ENCODE data around the gene SRP9. TPM values are rescaled to one million over a fixed set of nuclear protein-coding genes. Genes with fewer than 3 reads are reported as not detected.

The SRP9 gene
- total RNA-seq, 1 donor from 2014 or later, result 232 TPM

DNA sequence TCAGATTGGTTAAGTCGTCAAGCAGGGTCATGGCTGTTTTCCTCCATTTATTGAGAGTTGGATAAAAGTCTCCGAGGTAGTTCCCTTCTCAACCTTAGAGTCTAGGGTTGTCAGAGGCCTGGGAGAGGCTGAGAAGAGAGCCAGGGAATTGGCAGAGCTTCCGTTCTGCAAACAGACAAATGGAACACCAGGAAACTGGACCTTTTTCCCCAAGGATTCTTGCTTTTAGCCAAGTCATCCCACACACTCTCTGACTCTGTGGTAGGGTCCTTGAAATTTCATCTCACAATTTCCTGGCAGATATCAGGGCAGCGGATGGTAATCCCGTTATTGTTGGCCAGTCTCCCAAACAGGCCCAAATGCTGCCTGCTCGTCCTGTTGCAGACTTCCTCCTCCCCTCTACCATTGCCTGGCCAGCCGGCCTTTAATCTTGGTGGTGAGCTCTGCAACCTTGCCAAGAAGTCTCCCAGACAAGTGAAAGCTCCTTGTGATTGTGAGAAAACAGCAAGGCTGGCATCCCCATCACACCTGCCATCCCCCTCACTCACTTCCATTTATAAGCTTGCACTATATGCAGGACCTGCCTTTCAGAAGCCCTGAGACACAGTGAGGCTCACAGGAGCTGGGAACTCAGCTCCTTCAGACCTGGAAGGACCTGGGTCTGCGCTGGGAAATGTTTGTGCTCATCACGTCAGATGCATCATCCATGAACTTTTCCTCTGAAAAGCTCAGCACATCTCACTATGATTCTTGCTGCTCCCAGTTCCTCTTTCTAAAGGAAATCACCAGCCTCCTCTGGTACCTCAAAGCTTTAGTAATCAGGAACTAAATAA lies 13.7 kb upstream of the SRP9 start:
- H3K9me3 Mint-ChIP-seq, result no peaks in the 10 kb centered on the region
- peaks cover 5% of the 10 kb centered on the region for H3K27me3 Mint-ChIP-seq
- DNase-seq, result no peak
- H3K36me3 Mint-ChIP-seq (ENCODE audit: low read depth), result no peaks in the 10 kb centered on the region
- no peaks in the 10 kb centered on the region for H3K4me1 Mint-ChIP-seq
- intact Hi-C loops (cut with micrococcal nuclease), result no loop called here
- H3K27ac Mint-ChIP-seq, result no peak overlapping the region
- H3K4me3 Mint-ChIP-seq, result no peak overlapping the region

- Mint-ChIP-seq H3K36me3 (ENCODE audit: low read depth) (no peaks in the 10 kb centered on the region), H3K27me3 (peaks cover 3% of the 10 kb centered on the region), H3K4me1 (no peaks in the 10 kb centered on the region), H3K27ac (no peak overlapping the region), H3K4me3 (no peak overlapping the region), H3K9me3 (no peaks in the 10 kb centered on the region)
- no peak for DNase-seq
- intact Hi-C loops (cut with micrococcal nuclease), result no loop called here
These were observed 11.5 kb upstream of the SRP9 start for GRCh38 chr1:225765982-225766674.

- intact Hi-C loops (cut with micrococcal nuclease), result no loop called here
- Mint-ChIP-seq H3K27me3 (peaks cover 3% of the 10 kb centered on the region), H3K27ac (no peak overlapping the region), H3K36me3 (ENCODE audit: low read depth) (no peaks in the 10 kb centered on the region), H3K4me3 (no peak overlapping the region), H3K4me1 (no peaks in the 10 kb centered on the region), H3K9me3 (no peaks in the 10 kb centered on the region)
- DNase-seq, result no peak
These were observed 10.5 kb upstream of the SRP9 start for GRCh38 chr1:225766967-225767633.

DNA sequence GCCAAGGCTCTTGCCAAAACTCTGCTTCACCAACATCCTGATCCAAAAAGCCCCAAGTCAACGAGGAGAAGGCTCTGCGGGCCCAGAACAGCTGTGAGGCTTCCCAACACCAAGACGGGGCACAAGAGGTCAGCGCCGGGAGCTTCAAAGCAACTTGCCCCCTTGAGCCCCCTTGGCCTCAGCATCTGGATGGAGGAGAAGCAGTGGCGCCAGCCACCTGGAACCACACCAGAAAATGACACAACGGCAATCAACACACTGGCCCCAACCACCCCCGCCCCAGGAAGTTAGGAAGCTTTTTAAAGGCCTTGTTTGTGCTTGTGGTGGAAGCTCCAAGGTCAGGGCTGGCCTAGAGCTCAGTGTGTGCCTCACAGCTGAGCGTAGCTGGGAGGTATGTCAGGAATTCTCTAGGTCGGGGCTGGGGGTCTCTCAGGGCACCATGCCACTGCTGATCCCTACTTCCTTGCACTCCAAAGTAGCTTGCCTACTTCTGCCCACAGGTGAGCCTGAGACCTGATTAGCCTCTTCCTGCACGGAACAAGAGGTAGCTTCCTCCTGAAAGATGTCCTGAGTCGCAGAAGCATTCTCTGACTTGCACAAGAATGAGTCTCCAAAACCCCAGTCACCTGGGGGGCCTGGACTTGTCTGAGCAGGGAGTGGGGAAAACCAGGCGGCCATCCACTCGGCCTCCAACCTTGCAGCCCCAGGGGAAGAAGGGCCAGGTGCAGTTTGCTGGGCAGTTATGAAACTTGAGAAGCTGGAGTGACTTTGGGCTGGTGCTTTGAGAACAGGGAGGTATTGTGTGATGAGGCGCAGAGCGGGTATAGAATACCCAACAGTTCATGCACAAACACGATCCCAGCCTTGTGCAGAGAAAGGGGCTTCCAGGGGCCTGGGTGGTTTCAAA lies 9.7 kb upstream of the SRP9 start:
- intact Hi-C loops (cut with micrococcal nuclease), result no loop called here
- Mint-ChIP-seq H3K27ac (no peak overlapping the region), H3K27me3 (no peaks in the 10 kb centered on the region), H3K36me3 (ENCODE audit: low read depth) (no peaks in the 10 kb centered on the region), H3K4me3 (no peak overlapping the region), H3K9me3 (no peaks in the 10 kb centered on the region), H3K4me1 (no peaks in the 10 kb centered on the region)
- no peak for DNase-seq

- no peak overlapping the region for H3K4me3 Mint-ChIP-seq
- intact Hi-C loops (cut with micrococcal nuclease), result no loop called here
- no peak overlapping the region for H3K27ac Mint-ChIP-seq
These were observed 8.8 kb upstream of the SRP9 start for GRCh38 chr1:225768662-225769426.

DNA sequence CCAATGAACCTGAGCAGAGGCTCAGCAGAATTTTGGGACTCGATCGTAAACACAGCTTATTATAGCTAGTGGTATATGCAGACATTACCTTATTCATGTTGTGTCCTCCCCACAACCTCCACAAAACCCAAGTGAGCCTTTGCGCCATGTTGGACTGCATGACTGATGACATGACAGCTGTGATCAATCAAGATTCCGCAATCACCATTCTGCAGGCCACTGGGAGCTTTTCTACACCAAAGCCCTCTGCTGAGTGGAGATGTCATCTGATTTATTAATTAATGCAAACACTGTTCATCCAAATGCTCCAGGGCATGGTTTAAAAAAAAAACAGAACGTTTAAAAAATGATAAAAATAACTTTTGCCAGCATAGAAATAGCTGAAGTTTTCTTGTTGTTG lies 7.9 kb upstream of the SRP9 start:
- H3K27ac Mint-ChIP-seq, result no peak overlapping the region
- intact Hi-C loops (cut with micrococcal nuclease), result no loop called here
- H3K36me3 Mint-ChIP-seq (ENCODE audit: low read depth), result no peaks in the 10 kb centered on the region
- no peak overlapping the region for H3K4me3 Mint-ChIP-seq
- DNase-seq, result no peak
- H3K9me3 Mint-ChIP-seq, result no peaks in the 10 kb centered on the region
- H3K27me3 Mint-ChIP-seq, result no peaks in the 10 kb centered on the region
- no peaks in the 10 kb centered on the region for H3K4me1 Mint-ChIP-seq

More at GRCh38 chr1:225768662-225769426, 8.8 kb upstream of the SRP9 start:
- no peak for DNase-seq
- Mint-ChIP-seq H3K9me3 (no peaks in the 10 kb centered on the region), H3K4me1 (no peaks in the 10 kb centered on the region), H3K36me3 (ENCODE audit: low read depth) (no peaks in the 10 kb centered on the region), H3K27me3 (no peaks in the 10 kb centered on the region)

DNA sequence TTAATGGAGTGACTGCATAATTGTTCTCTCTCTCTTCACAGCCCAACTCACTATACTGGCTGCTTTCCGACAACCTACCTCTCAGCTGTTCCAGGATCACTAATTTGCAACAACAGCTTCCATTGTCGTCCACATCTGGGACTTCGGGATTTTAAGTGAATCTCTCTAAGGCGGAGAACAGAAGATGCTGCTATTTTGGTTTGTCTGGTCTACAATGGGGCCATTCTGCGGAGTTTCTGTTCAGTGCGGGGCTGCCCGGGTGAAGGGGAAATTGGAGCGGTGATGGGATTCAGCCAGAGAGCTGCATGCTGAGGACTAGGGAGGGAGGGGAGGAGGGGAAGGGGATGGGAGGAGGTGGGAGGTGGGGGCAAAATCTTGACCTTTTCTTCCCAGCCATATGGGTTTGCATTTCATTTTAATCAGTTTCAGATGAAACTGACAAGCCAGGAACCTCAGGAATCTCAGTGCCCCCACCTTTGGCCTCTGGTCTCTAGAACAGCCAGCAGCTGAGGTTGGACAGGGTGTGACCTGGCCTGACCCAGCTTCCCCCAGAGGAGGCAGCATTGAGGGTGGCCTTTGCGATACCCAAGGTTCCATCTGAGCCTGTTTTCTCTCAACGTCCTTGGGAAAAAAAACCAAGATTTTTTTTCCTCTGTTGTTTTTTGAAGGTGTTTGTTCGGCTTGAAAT lies 6.9 kb upstream of the SRP9 start:
- peaks cover 2% of the 10 kb centered on the region for H3K4me1 Mint-ChIP-seq
- no peaks in the 10 kb centered on the region for H3K36me3 Mint-ChIP-seq (ENCODE audit: low read depth)
- no peak overlapping the region for H3K27ac Mint-ChIP-seq
- no peaks in the 10 kb centered on the region for H3K27me3 Mint-ChIP-seq
- intact Hi-C loops (cut with micrococcal nuclease), result no loop called here
- H3K9me3 Mint-ChIP-seq, result no peaks in the 10 kb centered on the region
- no peak for DNase-seq
- no peak overlapping the region for H3K4me3 Mint-ChIP-seq

- H3K9me3 Mint-ChIP-seq, result no peaks in the 10 kb centered on the region
- intact Hi-C loops (cut with micrococcal nuclease), result no loop called here
- H3K36me3 Mint-ChIP-seq (ENCODE audit: low read depth), result no peaks in the 10 kb centered on the region
- H3K27ac Mint-ChIP-seq, result no peak overlapping the region
- H3K4me3 Mint-ChIP-seq, result no peak overlapping the region
- DNase-seq, result no peak
- H3K4me1 Mint-ChIP-seq, result peaks cover 2% of the 10 kb centered on the region
- no peaks in the 10 kb centered on the region for H3K27me3 Mint-ChIP-seq
These were observed 5.8 kb upstream of the SRP9 start for GRCh38 chr1:225771661-225772322.

GRCh38 chr1:225772323-225772768 lies 5.3 kb upstream of the SRP9 start:
- DNase-seq, result peak; percentile 69
- H3K9me3 Mint-ChIP-seq, result no peaks in the 10 kb centered on the region
- no peaks in the 10 kb centered on the region for H3K36me3 Mint-ChIP-seq (ENCODE audit: low read depth)
- no peaks in the 10 kb centered on the region for H3K27me3 Mint-ChIP-seq
- H3K4me1 Mint-ChIP-seq, result peaks cover 2% of the 10 kb centered on the region
- H3K27ac Mint-ChIP-seq, result no peak overlapping the region
- intact Hi-C loops (cut with micrococcal nuclease), result no loop called here
- H3K4me3 Mint-ChIP-seq, result no peak overlapping the region

DNA sequence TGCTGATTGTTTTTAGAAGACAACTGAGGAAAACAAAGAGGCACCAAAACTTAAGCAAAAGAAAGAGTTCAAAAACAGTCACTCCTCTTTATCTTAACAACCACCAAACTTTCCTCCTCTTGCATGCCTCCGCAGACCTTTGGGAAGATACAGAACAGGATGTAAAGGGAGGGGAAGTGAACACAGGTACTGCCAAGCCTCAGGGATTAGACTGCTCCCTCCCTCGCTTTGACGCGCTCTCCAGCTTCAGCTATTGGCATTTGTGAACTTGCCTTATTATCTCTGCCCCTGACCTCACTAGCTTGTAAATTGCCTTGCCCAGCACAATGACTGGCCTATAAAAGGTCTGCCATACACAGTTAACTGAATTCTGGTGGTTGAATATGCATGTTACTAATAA lies 4.8 kb upstream of the SRP9 start:
- Mint-ChIP-seq H3K36me3 (ENCODE audit: low read depth) (no peaks in the 10 kb centered on the region), H3K4me3 (no peak overlapping the region), H3K27me3 (no peaks in the 10 kb centered on the region), H3K27ac (no peak overlapping the region), H3K4me1 (peaks cover 2% of the 10 kb centered on the region), H3K9me3 (no peaks in the 10 kb centered on the region)
- no peak for DNase-seq
- intact Hi-C loops (cut with micrococcal nuclease), result no loop called here

DNA sequence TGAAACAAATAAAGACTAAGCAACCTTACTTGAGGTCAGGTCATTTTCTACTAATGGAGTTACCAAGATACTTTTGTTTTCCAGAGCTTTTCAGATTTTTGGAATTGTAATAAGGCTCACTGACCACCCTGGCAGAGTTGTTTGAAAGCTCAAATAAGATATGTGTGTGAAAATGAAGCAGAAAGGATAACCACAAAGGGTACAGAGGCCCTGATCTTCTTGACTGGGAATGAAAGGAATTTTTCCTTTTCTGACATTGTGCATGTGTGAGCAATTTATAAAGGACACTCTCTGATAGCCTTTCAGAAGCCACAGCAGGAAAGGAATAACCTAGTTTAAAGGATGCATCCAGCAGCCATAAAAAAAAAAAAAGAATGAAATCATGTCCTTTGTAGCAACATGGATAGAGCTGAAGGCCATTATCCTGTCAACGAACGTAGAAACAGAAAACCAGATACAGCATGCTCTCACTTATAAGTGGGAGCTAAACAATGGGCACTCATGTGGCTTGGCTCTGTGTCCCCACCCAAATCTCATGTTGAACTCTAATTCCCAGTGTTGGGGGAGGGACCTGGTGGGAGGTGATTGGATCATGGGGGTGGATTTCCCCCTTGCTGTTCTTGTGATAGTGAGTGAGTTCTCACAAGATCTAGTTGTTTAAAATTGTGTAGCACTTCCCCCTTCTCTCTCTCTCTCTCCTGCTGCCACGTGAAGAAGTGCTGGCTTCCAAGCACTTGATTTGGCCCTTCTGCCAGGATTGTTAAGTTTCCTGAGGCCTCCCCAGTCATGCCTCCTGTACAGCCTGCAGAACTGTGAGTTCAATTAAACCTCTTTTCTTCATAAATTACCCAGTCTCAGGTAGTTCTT lies 3.1 kb upstream of the SRP9 start:
- no peaks in the 10 kb centered on the region for H3K9me3 Mint-ChIP-seq
- peaks cover 4% of the 10 kb centered on the region for H3K4me1 Mint-ChIP-seq
- H3K4me3 Mint-ChIP-seq, result no peak overlapping the region
- H3K36me3 Mint-ChIP-seq (ENCODE audit: low read depth), result peaks cover 3% of the 10 kb centered on the region
- H3K27ac Mint-ChIP-seq, result no peak overlapping the region
- DNase-seq, result no peak
- no peaks in the 10 kb centered on the region for H3K27me3 Mint-ChIP-seq
- intact Hi-C loops (cut with micrococcal nuclease), result loop anchor here (5.0 kb wide), 2 partner anchors 338 to 347 kb away; partner anchors contain the start of gene LBR
